ENCODE measurements around the gene JUNB.

Gene JUNB

DNA sequence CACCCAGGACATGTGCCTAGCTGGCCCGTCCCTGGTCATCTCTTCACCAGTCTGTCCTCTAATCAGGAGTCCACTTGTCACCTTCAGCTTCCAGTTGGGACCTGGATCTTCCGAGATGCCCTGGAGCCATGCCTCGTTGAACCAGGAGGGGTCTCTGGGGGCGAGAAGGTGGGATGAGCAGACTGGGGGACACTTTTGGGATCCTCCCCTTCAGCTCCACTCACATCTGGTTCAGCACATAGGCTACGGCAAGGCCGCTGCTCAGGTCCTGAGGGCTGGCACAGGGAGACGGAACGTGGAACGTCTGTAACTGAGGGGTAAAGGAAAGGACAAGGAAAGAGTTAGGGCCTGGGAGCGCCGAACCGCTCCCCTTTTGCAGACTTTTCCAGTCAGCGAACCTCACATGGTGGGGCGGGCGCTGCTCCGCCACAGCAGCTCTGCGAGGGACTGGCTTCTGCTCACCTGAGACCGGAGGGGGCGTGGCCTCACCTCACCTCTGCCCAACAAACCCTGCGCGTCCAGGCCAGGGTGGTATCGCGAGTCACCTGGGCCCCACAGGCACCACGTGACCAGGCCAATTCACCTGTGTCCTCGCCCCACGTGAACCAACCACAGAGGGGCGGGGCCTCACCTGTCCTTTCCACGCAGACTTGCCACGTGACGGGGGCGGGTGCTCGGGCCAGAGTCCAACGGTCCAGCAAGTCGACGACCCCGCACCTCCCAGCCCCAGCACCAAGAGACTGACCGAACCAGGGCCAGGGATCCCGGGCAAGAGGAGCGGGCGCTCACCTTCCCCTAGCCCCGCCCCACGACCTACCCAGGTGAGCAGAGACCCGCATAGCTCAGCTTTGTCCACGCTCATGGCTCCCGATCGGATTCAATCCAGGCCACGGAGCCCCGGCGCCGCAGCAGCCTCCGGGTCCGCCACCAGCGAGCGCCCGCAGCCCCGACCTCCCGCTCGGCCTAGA, 16.4 kb upstream of the JUNB start, which contains the start of gene HOOK2:
Gene HOOK2 (minus strand): TSS at position 965 of the 968 bp plus-strand sequence. CDS start 103 bp downstream, at position 862.
- DNase-seq (ENCODE audit: low read depth in 3 of 3) = no peak

DNA sequence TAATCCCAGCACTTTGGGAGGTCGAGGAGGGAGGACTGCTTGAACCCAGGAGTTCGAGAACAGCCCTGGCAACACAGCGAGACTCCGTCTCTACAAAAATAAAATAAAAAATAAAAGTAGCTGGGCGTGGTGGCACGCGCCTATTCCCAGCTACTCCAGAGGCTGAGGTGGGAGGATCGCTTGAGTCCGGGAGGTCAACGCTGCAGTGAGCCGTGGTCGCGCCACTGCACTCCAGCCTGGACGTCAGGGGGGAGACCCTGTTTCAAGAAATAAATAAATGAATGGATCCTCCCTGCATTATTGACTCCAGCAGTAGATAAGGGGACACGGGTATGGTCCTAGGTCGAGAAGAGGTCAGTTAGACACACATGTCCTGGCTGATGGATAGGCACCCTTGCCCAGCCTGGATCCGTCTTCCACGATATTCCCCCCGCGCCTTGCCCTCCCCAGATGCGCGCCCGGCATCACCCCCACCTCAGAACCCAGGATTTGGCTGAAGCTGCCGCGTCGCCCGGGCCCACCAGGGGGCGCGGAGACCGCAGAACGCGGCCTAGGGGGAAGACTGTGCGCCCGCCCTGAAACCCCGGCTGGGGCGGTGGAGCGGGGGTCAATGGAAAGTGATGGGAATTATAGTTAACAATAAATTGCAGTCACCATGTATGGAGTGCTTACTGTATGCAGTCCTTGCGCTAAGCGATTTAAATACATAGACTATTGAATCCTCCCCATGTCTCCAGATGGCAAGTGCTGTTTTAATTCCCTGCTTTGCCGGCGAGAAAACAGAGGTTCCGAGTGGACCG, 13.9 kb upstream of the JUNB start:
- peak in 2 of 3 donors; percentile 57 to 83 for DNase-seq (ENCODE audit: low read depth in 3 of 3)

DNA sequence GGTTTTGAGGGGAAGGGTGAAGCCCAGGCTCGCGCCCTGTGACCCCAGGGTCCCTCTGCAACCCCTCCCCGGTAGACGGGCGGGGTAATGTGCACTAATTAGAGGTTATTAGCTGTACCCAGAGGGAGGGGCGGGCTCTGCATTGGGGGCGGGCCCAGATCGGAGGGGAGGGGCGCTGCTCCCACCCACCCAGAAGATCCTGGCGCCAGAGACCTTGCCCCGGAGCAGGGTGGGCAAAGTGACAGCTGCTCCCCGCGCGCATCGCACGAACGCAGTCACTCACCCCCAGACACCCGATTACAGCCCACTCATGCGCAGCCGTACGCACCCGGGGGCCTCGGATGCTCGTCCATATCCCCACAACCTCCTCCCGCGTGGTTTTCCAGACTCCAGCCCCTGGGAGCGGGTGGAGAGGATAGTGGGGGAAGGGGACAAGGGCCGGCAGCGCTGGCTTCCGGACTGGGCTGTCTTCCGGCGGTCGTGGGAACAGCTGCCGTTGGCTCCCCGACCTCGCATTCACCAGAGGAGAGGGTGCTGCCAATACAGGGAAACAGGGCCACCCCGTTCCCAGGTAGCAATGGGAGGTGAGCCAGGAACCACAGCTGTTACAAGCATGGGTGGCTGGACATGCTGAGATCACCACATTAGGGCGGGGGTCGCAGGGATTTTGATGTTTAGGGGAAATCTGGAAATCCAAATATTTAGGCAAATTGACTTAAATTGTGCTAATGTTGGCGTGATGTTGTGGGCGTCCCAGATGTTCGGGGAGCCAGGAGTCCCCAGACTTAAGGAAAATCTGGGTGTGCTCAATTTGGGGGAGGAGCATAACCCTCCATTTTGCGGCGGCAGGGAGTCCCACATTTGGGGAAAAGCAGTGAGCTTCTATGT, 13.0 kb upstream of the JUNB start:
- no peak for DNase-seq (ENCODE audit: low read depth in 3 of 3)

DNA sequence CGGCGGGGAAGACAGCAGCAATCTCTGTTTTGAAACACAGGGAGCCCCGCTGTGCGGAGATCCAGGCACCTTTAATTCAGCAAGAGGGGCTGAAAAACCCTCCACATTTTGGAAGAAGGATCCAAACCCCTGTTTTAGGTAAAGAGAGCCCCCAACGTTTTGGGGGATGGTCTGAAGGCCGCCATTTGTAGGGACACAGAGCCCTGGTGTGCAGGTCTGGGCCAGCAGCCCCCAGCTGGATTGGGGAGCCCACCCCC, 12.5 kb upstream of the JUNB start:
- no peak for DNase-seq (ENCODE audit: low read depth in 3 of 3)

DNA sequence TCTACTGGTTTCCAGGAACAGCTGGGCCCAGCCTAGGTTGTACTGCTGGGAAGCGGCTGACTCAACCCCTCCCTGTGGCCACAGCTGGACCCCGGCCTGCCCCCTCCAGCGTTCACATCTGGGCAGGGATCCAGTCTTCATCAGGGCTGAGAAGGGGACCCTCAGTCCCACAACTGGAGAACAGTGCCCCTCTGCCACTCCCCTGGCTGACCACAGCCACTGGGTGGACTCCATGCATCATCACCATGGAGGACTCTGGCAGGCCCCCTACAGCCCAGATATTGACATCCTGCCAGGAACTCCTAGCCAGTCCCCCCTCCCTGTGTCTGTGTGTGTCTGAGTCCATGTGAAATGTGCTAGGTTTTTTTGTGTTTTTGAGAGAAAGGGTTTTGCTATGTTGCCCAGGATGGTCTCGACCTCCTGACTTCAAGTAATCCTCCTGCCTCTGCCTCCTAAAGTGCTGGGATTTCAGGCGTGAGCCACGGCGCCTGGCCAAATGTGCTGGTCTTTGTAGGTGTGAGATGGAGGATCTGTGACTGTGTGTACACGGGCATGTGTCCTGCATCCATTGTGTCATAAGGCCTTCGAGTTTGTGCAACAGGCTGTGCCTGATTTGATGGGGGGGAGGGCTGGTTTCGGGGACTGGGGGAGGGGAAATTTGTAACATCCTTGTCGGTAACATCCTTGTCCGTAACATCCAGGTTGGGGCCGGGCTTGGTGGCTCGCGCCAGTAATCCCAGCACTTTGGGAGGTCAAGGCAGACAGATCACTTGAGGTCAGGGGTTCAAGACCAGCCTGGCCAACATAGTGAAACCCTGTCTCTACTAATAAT, 11.9 kb upstream of the JUNB start:
- DNase-seq (ENCODE audit: low read depth in 3 of 3) = no peak

DNA sequence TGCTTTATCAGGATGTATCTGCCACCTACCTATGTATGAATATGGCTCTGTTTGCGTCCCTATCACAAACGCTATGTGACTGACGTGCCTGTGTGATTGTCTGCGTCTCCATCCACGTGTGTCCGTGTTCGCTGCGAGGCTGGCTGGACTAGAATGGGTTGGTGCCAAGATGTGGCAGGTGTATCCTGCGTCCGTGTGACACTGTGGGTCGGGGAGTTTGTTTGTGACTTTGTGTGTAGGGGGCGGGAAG, 9.2 kb upstream of the JUNB start:
- no peak for DNase-seq (ENCODE audit: low read depth in 3 of 3)

DNA sequence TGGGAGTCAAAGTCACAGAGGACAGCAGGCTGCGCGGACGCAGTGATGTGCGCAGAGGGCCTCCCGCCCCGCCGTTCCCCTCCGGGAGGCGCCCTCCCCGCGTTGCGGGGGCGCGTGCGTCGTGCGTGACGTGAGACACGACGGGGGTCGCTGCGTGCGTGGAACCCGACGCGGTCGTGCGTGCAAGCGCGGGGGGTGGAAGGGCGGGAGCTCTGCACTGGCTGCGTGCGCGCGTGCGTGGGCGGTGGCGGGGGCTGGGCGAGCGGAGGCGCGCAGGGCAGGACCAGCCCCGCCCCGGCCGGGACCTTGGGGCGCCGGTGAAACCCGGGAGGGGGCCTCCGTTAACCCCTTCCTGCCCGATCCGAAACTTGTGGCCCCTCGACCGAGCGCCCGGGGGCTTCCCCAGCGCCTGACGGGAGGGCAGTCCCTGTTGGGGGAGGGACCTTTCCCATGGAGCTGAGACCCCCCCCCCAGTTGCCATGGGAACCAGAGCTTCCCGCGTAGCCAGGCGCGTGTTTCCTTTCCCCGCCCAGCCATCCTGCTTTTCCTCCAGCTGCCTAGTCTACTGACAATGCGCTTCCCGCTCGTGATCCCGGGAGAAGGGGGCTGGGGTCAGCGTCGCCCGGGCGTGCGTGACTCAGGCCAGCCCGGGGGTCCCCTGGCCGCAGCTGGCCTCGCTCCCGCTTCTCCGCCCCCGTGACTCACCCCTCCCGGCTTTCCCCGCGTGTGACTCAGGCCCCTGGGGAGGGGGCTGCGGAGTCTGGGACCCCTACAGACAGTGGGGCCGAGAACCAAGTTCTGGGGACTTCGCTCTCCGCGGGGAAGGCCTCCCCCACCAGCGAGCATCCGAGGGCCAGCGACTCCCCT, 8.6 kb upstream of the JUNB start:
- peak in 2 of 3 donors; percentile 71 to 89 for DNase-seq (ENCODE audit: low read depth in 3 of 3)

DNA sequence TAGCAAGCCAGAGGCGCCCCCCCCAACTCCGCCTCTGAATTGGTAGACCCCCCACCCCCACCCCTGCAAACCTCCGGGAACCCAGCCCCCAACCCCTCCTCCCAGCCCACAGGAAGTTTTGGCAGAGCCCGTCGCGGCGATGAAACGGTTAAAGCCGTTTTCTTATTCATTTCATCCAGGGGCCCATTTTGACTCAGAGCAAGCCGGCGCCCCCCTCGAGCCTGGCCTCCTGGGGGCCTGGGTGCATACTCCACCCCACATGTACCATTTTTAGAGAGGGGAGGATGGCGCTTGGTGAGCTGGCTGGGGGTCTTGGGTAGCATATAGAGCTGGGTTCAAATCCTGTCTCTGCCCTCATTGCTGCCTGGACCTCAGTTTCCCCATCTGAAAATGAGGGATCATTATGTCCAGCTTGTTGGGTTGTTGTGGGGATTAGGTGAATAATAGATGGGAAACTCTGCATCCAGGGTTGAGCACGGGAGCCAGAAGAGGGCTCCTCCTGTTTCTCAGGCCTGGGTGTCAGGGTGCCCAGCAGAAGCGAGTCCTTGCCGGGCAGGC, 7.9 kb upstream of the JUNB start:
- peak in 1 of 3 donors; percentile 58 for DNase-seq (ENCODE audit: low read depth in 3 of 3)

DNA sequence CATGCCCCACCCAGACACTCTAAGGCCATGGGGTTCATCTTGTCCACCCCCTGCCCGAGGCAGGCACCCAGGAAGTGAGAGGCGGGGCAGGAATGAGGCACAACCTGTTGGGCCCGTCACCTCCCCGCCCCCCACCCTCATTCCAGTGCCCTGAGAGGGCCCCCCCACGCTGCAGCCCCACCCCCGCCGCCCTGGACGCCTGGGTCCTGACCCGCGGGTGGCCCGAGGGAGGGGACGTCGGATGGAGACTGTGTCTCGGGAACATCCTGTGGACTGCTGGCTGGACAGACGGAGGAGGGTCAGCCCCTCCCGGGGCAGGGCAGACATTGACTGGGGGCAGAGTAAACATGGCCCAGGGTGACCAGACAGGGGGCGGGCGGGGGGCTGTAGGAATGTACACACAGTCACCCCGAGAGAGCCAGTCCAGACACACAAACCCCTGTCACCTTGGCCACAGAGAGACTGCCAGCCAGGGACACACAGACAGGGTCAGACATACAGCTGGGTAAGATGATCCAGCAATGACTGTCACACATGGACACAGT, 7.4 kb upstream of the JUNB start:
- DNase-seq (ENCODE audit: low read depth in 3 of 3) = no peak

DNA sequence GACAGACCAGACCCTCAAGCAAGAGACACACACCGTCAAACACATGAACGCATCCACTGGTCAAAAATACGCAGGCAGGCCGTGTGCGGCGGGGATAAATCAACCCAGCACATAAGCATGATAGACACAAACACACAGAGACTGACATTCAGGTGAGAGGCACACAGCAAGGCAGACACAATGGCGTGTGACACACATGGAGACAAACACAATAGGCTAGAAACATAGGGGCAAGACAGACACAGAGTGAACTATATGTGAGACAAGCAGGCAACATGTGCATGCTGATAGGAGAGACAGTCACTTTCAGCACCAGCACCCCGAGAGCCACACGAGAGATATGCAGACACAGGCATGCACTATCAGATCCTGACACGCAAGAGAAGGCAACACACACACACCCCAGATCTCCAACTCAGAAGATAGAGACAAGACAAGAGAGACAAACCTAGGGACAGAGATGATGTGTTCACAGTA, 6.9 kb upstream of the JUNB start:
- DNase-seq (ENCODE audit: low read depth in 3 of 3) = no peak

DNA sequence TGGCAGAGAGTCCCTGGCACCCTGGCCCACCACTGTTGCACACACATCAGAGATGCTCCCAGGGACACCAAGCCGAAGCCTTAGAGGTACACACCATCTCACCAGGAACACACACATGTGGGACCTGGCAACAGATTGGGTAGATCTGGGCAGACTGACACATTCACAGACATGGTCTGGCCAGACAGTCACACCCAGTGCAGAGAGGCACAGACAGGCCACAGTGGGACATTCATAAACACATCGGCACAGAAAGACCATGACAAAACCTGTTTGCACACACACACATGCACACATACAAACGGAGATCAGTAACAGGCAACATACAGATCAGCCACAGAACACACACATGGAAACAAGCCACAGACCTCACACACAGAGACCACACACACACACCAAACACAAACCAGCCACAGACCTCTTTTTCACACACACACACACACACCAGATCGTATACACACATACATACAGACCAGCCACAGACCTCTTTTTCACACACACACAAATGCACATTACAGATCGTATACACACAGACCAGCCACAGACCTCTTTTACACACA, 6.3 kb upstream of the JUNB start:
- DNase-seq (ENCODE audit: low read depth in 3 of 3) = no peak

DNA sequence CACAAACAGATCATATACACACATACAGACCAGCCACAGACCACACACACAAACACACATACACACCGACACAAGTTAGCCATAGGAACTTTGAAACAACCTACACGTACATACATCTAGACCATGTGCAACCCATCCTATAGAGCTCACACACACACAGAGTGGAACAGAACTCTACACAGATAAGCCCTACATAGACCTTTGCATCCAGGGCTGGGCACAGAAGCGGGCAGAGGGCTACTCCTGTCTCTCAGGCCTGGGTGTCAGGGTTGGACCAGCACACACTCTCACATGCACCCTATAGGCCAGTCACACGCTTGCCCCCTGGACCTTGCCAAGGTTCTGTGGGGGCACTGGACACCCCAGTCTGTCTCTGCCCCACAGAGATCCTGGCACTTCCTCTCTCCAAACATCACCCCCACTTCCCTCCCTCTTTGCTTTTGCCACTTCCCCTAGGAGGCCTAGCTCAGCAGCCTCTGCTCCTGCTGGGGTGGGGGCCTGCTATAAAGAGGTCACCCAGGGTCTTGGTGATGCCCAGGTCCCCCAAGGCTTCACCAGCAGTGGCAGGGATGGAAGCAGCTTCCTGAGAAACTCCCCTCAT, 5.8 kb upstream of the JUNB start:
- no peak for DNase-seq (ENCODE audit: low read depth in 3 of 3)

DNA sequence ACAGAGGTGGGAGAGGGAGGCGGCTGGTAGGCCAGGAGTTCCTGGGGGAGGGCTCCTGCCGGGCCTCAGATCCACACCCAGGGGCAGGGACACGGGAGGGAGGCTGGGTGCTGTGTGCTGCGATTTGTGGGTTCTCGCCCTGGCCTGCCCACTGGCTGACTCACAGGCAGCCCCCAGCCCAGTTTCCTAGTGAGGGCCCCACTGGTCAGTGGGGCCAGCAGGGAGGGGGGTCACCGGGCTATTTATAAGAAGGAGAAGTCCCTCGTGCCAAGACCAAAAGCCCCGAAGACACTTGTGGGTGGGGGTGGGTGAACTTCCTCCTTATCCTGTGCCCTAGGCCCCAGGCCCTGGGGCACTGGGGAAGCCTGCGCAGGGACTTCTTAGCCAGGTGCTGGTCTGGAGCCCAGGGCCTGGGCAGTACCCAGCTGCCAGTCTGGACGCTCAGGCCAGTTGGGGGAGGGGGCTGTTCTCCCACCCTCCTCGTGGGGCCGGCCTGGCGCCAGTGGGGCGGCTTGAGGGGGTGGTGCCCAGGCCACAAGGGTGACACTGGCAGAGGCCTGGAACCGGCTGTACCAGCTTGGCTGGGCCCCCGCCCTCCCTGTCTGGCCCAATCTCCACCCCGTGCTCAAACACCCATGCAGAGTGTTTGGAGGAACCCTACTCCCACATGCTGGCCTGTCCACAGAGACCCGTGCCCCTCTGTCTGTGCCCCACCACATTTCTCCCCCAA, 5.0 kb upstream of the JUNB start:
- DNase-seq (ENCODE audit: low read depth in 3 of 3) = no peak

DNA sequence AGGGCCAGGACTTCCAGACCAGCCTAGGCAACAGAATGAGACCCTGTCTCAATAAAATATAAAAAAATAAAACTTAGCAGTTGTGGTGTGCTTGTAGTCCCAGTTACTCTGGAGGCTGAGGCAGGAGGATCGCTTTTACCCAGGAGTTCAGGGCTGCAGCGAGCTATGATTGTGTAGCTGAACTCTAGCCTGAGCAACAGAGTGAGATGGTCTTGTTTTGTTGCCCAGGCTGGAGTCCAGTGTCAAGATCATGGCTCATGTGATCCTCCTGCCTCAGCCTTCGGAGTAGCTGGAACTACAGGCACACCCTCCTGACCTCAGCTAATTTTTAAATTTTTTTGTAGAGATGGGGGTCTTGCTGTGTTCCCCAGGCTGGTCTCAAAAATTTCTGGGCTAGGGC, 4.3 kb upstream of the JUNB start:
- DNase-seq (ENCODE audit: low read depth in 3 of 3) = no peak

DNA sequence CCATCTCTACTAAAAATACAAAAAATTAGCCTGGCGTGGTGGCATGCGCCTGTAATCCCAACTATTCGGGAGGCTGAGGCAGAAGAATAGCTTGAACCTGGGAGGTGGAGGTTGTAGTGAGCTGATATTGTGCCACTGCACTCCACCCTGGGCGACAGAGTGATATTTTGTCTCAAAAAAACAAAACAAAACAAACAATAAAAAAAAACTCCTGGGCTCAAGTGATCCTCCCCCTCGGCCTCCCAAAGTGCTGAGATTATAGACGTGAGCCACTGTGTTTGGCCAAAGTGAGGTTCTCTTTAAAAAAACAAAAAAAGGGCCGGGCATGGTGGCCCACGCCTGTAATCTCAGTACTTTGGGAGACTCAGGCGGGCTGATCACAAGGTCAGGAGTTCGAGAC, 3.8 kb upstream of the JUNB start:
- no peak for DNase-seq (ENCODE audit: low read depth in 3 of 3)

DNA sequence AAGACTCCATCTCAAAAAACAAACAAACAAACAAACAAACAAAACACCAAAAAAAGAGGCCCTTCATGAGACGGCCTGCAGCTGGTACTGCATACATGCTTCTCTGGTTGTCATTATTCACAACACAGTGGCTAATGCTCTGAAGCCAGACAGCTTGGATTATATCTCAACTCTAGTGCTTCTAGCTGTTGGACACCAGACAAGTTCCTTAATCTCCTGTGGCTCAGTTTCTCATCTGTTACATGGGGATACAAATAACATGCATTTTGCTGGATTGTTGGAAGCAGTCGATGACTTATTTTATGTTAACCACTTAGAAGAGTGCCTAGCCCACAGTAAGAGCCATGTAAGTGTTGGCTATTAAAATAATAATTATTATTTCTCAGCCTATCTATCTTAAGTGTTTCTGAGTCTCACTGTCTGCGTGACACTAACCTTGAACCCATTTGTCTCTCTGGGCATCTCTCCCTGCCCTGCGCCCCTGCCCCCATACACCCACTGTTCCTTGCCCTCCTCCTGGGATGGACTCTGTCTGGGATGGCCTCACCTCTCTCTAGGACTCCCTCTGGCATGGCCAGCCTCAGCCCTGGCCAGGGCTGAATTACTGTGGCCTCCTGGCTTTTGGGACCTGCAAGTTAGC, 3.1 kb upstream of the JUNB start:
- no peak for DNase-seq (ENCODE audit: low read depth in 3 of 3)

DNA sequence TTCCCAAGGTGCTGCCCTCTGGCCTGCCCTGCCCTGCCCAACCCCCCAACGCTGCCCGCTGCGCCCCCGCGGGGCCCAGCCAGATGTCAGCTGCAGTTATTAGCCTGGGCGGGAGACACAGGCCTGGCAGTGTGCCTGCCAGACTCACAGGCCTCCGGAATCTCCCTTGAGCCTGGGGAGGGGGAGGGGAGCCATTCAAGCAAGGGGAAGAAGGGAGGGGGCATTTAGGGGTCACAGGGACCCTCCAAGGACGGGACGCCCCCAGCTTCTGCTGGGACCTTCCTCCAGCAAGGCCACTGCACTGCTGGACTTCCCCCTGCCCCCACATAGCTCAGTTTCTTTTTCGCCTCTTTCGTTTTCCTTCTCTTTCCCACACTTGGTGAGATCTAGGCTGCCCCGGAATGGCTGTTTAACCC, 2.6 kb upstream of the JUNB start:
- no peak for DNase-seq (ENCODE audit: low read depth in 3 of 3)
